PC-9 (cell line): ENCODE data around the gene SEMA4A. TPM values are rescaled to one million over a fixed set of nuclear protein-coding genes. Genes with fewer than 3 reads are reported as not detected.

ENCODE experiments used
- BruUV-seq: library from RNA; stranded (reverse); fragments of 400-500 nt; replicated peaks from 2 replicates; lab custom pipeline; 2021; lab: Mats Ljungman, UMichigan
- CTCF ChIA-PET: fragments of 300-600 bp; sonication (Branson Sonifier 250); formaldehyde crosslinking; loops from one replicate; lab custom pipeline; 2022; ENCODE audit warnings: antibody characterized with exemption; lab: Charles Lee
- POLR2A ChIA-PET: fragments of 300-600 bp; sonication (Branson Sonifier 250); formaldehyde crosslinking; loops from one replicate; lab custom pipeline; 2022; ENCODE audit warnings: antibody characterized with exemption; ENCODE audit not compliant: unreplicated experiment; lab: Charles Lee
- DNase-seq, 2 experiments: peaks; one replicate each; pipeline versions ENCODE4 v3.0.0 to v3.0.0-alpha.2; 2015 to 2022; ENCODE audit warnings: mixed read lengths in 1 of 2
- H2AFZ ChIP-seq: fragments of 200-600 bp; sonication (generic); 2 replicates; pipeline ENCODE4 v1.8.1; 2017; ENCODE audit warnings: antibody characterized with exemption
- H3F3A ChIP-seq: fragments of 200-600 bp; sonication (generic); 2 replicates; pipeline ENCODE4 v1.8.1; 2017; ENCODE audit warnings: antibody characterized with exemption, mild to moderate bottlenecking, low read depth; ENCODE audit not compliant: insufficient read depth
- H3K27ac ChIP-seq: fragments of 200-600 bp; sonication (generic); 2 replicates; pipeline ENCODE4 v1.6.1; 2016; ENCODE audit warnings: mixed run types
- H3K27me3 ChIP-seq: fragments of 200-600 bp; sonication (generic); 2 replicates; pipeline ENCODE4 v1.6.1; 2016; ENCODE audit warnings: low read depth, mixed run types; ENCODE audit not compliant: insufficient read depth
- H3K36me3 ChIP-seq: fragments of 200-600 bp; sonication (generic); 2 replicates; pipeline ENCODE4 v1.6.1; 2016; ENCODE audit warnings: low read depth, mixed run types
- H3K4me1 ChIP-seq: fragments of 200-600 bp; sonication (generic); replicated peaks from 2 replicates; pipeline ENCODE4 v1.6.1; 2016; ENCODE audit warnings: mixed run types; ENCODE audit not compliant: insufficient read depth
- H3K4me2 ChIP-seq: fragments of 200-600 bp; sonication (generic); 2 replicates; pipeline ENCODE4 v1.6.1; 2017; ENCODE audit warnings: mixed run types
- H3K4me3 ChIP-seq: fragments of 200-600 bp; sonication (generic); 2 replicates; pipeline ENCODE4 v1.6.1; 2016; ENCODE audit warnings: mixed run types
- H3K79me2 ChIP-seq: fragments of 200-600 bp; sonication (generic); 2 replicates; pipeline ENCODE4 v1.6.1; 2017; ENCODE audit warnings: low read depth, mixed run types
- H3K9me2 ChIP-seq: fragments of 200-600 bp; sonication (generic); 2 replicates; pipeline ENCODE4 v1.8.1; 2017; ENCODE audit warnings: mild to moderate bottlenecking; ENCODE audit not compliant: insufficient read depth
- H3K9me3 ChIP-seq: fragments of 200-600 bp; sonication (generic); 2 replicates; pipeline ENCODE4 v1.8.1; 2016; ENCODE audit warnings: low read depth; ENCODE audit not compliant: insufficient read depth
- H4K20me1 ChIP-seq: fragments of 200-600 bp; sonication (generic); 2 replicates; pipeline ENCODE4 v1.8.1; 2017; ENCODE audit not compliant: insufficient read depth
- EZH2 ChIP-seq: fragments of 200-600 bp; sonication (generic); IDR thresholded peaks from 2 replicates; pipeline ENCODE4 v1.8.0; 2017; ENCODE audit warnings: antibody characterized with exemption, low read depth
- intact Hi-C: fragments of 100-400 bp; cut with micrococcal nuclease; formaldehyde crosslinking; loops from one replicate; pipeline ENCODE4 v1.10.0; 2022; ENCODE audit not compliant: unreplicated experiment
- total RNA-seq: library from RNA; stranded (reverse); gene quantifications from 2 replicates; pipeline ENCODE4 v1.2.3, GENCODE V29; 2021
- TF ChIP-seq, protein P1 (sequence below): fragments of 200-600 bp; sonication (generic); conservative IDR thresholded peaks from 2 replicates; pipeline ENCODE4 v1.6.1; 2017; ENCODE audit warnings: mixed run types, antibody characterized with exemption, mild to moderate bottlenecking, moderate library complexity

Gene SEMA4A
- total RNA-seq, 1 experiment from 2014 or later, result 16.2 TPM

DNA sequence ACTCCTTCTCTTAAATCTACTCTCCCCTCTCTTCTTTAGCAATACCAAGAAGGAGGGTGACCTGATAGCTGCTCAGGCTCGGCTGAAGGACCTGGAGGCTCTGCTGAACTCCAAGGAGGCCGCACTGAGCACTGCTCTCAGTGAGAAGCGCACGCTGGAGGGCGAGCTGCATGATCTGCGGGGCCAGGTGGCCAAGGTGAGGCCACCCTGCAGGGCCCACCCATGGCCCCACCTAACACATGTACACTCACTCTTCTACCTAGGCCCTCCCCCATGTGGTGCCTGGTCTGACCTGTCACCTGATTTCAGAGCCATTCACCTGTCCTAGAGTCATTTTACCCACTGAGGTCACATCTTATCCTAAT is 22.8 kb upstream of the SEMA4A start:
- H3K36me3 ChIP-seq, result peaks cover 32% of the 10 kb centered on the region
- CTCF ChIA-PET, result interaction anchor here (0.8 to 3.1 kb wide), 5 partner anchors 17 to 43 kb away, joined by 3 to 31 read pairs (median 6); no protein-coding TSS in a partner anchor

DNA sequence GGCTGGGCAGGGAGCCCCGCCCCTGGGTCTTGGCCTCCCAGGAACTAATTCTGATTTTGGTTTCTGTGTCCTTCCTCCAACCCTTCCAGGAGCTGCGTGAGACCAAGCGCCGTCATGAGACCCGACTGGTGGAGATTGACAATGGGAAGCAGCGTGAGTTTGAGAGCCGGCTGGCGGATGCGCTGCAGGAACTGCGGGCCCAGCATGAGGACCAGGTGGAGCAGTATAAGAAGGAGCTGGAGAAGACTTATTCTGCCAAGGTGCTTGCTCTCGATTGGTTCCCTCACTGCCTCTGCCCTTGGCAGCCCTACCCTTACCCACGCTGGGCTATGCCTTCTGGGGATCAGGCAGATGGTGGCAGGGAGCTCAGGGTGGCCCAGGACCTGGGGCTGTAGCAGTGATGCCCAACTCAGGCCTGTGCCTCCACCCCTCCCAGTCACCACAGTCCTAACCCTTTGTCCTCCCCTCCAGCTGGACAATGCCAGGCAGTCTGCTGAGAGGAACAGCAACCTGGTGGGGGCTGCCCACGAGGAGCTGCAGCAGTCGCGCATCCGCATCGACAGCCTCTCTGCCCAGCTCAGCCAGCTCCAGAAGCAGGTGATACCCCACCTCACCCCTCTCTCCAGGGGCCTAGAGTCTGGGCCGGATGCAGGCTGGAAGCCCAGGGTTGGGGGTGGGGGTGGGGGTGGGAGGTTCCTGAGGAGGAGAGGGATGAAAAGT is 18.5 kb upstream of the SEMA4A start:
- Histone ChIP-seq H3K27me3 (no peaks in the 10 kb centered on the region), H3F3A (peaks cover 57% of the 10 kb centered on the region), H3K9me2 (no peaks in the 10 kb centered on the region), H3K79me2 (peaks cover 42% of the 10 kb centered on the region), H4K20me1 (peaks cover 40% of the 10 kb centered on the region), H3K4me2 (no peak overlapping the region), H3K4me1 (peaks cover 9% of the 10 kb centered on the region), H3K36me3 (peaks cover 51% of the 10 kb centered on the region), H3K4me3 (no peak overlapping the region), H2AFZ (no peak overlapping the region), H3K9me3 (no peaks in the 10 kb centered on the region), H3K27ac (no peak overlapping the region)
- TF ChIP-seq, protein P1, sequence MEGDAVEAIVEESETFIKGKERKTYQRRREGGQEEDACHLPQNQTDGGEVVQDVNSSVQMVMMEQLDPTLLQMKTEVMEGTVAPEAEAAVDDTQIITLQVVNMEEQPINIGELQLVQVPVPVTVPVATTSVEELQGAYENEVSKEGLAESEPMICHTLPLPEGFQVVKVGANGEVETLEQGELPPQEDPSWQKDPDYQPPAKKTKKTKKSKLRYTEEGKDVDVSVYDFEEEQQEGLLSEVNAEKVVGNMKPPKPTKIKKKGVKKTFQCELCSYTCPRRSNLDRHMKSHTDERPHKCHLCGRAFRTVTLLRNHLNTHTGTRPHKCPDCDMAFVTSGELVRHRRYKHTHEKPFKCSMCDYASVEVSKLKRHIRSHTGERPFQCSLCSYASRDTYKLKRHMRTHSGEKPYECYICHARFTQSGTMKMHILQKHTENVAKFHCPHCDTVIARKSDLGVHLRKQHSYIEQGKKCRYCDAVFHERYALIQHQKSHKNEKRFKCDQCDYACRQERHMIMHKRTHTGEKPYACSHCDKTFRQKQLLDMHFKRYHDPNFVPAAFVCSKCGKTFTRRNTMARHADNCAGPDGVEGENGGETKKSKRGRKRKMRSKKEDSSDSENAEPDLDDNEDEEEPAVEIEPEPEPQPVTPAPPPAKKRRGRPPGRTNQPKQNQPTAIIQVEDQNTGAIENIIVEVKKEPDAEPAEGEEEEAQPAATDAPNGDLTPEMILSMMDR, result no peak
- no peak for TF ChIP-seq EZH2
- BruUV-seq, result no TSS peak
- DNase-seq, result no peak
- ChIA-PET POLR2A (interaction anchor here (0.6 kb wide), 1 partner anchor 39 kb away, joined by 3 read pairs; no protein-coding TSS in a partner anchor), CTCF (no interaction called here)
- intact Hi-C loops, result no loop called here

More for the DNA sequence above, 22.8 kb upstream of the SEMA4A start:
- H3K4me2 ChIP-seq, result peak overlapping the region; percentile 61
- H4K20me1 ChIP-seq, result peaks cover 22% of the 10 kb centered on the region
- peak overlapping the region; percentile 98 for H3K27ac ChIP-seq
- no peak for TF ChIP-seq EZH2
- TF ChIP-seq, protein P1, result peak; percentile 22; the same call in 1 of the 2 replicates
- H3F3A ChIP-seq, result peaks cover 67% of the 10 kb centered on the region
- H3K4me1 ChIP-seq, result peaks cover 50% of the 10 kb centered on the region
- no peaks in the 10 kb centered on the region for H3K27me3 ChIP-seq
- no peaks in the 10 kb centered on the region for H3K9me3 ChIP-seq
- POLR2A ChIA-PET, result interaction anchor here (0.6 to 1.1 kb wide), 7 partner anchors 11 to 371 kb away, joined by 3 to 6 read pairs (median 6); no protein-coding TSS in a partner anchor
- no peak overlapping the region for H2AFZ ChIP-seq
- no TSS peak for BruUV-seq
- intact Hi-C loops, result loop anchor here (1.0 to 2.0 kb wide), 5 partner anchors 16 to 192 kb away; partner anchors contain the start of gene LMNA
- H3K79me2 ChIP-seq, result peaks cover 70% of the 10 kb centered on the region
- H3K4me3 ChIP-seq, result no peak overlapping the region
- no peaks in the 10 kb centered on the region for H3K9me2 ChIP-seq
- no peak for DNase-seq

DNA sequence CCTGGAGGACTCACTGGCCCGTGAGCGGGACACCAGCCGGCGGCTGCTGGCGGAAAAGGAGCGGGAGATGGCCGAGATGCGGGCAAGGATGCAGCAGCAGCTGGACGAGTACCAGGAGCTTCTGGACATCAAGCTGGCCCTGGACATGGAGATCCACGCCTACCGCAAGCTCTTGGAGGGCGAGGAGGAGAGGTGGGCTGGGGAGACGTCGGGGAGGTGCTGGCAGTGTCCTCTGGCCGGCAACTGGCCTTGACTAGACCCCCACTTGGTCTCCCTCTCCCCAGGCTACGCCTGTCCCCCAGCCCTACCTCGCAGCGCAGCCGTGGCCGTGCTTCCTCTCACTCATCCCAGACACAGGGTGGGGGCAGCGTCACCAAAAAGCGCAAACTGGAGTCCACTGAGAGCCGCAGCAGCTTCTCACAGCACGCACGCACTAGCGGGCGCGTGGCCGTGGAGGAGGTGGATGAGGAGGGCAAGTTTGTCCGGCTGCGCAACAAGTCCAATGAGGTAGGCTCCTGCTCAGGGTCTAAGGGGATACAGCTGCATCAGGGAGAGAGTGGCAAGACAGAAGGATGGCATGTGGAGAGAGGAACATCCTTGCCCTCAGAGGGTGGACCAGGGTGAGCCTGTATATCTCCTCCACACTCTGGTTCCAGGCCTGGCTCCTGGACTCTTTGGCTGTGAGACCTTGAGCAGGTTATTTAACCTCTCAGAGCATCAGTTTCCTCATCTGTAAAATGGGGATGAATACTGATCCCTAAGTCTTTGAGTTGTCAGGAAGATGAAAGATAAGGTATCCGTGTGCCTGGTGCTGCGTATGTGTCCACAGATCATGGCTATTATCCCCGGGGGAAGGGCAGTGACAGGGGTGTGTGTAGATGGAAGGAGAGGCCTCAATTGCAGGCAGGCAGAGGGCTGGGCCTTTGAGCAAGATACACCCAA is 17.2 kb upstream of the SEMA4A start:
- H3K4me2 ChIP-seq, result no peak overlapping the region
- H3K36me3 ChIP-seq, result peaks cover 51% of the 10 kb centered on the region
- peaks cover 32% of the 10 kb centered on the region for H3K79me2 ChIP-seq
- H3K9me2 ChIP-seq, result no peaks in the 10 kb centered on the region
- H3K9me3 ChIP-seq, result no peaks in the 10 kb centered on the region
- no peak overlapping the region for H2AFZ ChIP-seq
- H3K27me3 ChIP-seq, result no peaks in the 10 kb centered on the region
- no TSS peak for BruUV-seq
- H4K20me1 ChIP-seq, result peaks cover 44% of the 10 kb centered on the region
- ChIA-PET POLR2A (interaction anchor here (0.6 kb wide), 1 partner anchor 41 kb away, joined by 3 read pairs; no protein-coding TSS in a partner anchor), CTCF (no interaction called here)
- H3K4me3 ChIP-seq, result no peak overlapping the region
- no peaks in the 10 kb centered on the region for H3K4me1 ChIP-seq
- intact Hi-C loops, result no loop called here
- TF ChIP-seq EZH2, result no peak
- no peak overlapping the region for H3K27ac ChIP-seq
- DNase-seq, result no peak
- H3F3A ChIP-seq, result peaks cover 66% of the 10 kb centered on the region
